Activated naive CD8-positive, alpha-beta T cell treated with anti-CD3 and anti-CD28 coated beads for 36 hours (primary cell): ENCODE measurements around the gene MEGF11. TPM values are rescaled to one million over a fixed set of nuclear protein-coding genes. Genes with fewer than 3 reads are reported as not detected.

Experiments
- DNase-seq: peaks from one replicate; pipeline ENCODE4 v3.0.0; 2021
- H3K27ac Mint-ChIP-seq: one replicate; pipeline ENCODE4 v1.8.0; 2022; ENCODE audit warnings: mild to moderate bottlenecking, moderate library complexity, mixed read lengths
- H3K27me3 Mint-ChIP-seq: one replicate; pipeline ENCODE4 v1.8.0; 2022; ENCODE audit warnings: mild to moderate bottlenecking, mixed read lengths
- H3K36me3 Mint-ChIP-seq: one replicate; pipeline ENCODE4 v1.8.0; 2021; ENCODE audit warnings: mild to moderate bottlenecking, mixed read lengths
- H3K4me1 Mint-ChIP-seq: one replicate; pipeline ENCODE4 v1.8.0; 2021; ENCODE audit warnings: mixed read lengths
- H3K4me3 Mint-ChIP-seq: one replicate; pipeline ENCODE4 v1.8.0; 2022; ENCODE audit warnings: mild to moderate bottlenecking, moderate library complexity, mixed read lengths
- H3K9me3 Mint-ChIP-seq: one replicate; pipeline ENCODE4 v1.8.0; 2022; ENCODE audit warnings: mixed read lengths
- total RNA-seq, 2 experiments: library from RNA; stranded (reverse); gene quantifications; one replicate each; pipeline ENCODE4 v1.2.3, GENCODE V29; 2021

The MEGF11 gene
- total RNA-seq, 2 experiments from 2014 or later, result not detected

DNA sequence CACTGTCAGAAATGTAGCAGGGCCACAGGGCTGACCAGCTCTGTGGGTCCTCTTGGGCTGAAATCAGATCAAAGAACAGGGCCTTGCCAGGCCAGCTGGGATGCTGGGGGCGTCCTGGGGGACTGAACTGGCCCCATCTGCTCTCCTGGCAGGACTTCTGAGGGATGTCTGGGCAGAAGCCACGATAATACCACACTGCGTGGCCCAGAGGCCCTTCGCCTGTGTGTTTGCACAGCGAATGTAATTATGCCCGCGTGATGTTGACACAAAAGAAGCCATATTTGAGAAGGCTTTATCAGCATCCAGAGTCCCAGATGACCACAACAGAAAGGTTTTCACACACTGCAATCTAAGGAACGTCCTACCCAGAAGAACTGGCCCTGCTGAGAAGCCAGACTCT lies 210.3 kb downstream of the MEGF11 start:
- H3K4me3 Mint-ChIP-seq, result no peak overlapping the region
- H3K4me1 Mint-ChIP-seq, result no peaks in the 10 kb centered on the region
- no peaks in the 10 kb centered on the region for H3K9me3 Mint-ChIP-seq
- H3K36me3 Mint-ChIP-seq, result no peaks in the 10 kb centered on the region
- DNase-seq, result no peak
- H3K27me3 Mint-ChIP-seq, result peaks cover 26% of the 10 kb centered on the region
- H3K27ac Mint-ChIP-seq, result no peak overlapping the region

DNA sequence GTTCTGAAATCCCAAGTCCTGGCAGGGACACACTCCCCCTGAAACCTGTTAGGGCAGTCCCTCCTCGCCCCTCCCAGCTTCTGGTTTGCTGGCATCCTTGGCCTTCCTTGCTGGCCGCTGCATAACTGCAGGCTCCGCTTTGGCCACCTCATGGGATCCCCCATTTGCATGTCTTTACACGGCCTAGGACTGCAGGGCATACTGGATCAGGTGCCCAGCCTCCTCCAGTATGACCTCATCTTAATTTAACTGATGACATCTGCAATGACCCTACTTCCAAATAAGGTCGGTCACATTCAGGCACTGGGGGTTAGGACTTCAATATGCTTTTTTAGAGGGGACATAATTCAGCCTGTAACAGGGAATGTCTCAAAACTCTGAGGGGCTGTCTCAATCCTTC lies 210.9 kb downstream of the MEGF11 start:
- Mint-ChIP-seq H3K27ac (no peak overlapping the region), H3K4me3 (no peak overlapping the region), H3K27me3 (peaks cover 29% of the 10 kb centered on the region), H3K4me1 (no peaks in the 10 kb centered on the region), H3K9me3 (no peaks in the 10 kb centered on the region), H3K36me3 (no peaks in the 10 kb centered on the region)
- DNase-seq, result no peak

DNA sequence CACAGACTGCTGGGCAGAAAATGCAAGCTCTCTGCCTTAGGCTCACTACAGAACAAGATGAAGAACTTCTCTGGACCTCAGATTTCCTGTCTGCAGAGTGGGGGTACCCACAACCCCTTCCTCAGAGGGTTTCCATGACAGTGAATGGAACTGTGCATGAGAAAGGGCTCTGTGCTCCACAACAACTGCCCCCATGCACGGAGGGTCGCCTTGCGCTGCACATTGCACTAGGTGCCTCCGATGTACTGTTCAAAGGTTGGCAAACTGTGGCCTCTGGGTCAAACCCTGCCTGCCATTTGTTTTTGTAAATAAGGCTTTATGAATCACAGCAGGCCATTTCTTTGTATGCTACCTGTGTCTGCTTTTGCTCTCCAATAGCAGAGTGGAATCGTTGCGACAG lies 212.3 kb downstream of the MEGF11 start:
- Mint-ChIP-seq H3K9me3 (no peaks in the 10 kb centered on the region), H3K27me3 (peaks cover 33% of the 10 kb centered on the region), H3K27ac (no peak overlapping the region), H3K4me1 (no peaks in the 10 kb centered on the region), H3K36me3 (no peaks in the 10 kb centered on the region), H3K4me3 (no peak overlapping the region)
- DNase-seq, result no peak

DNA sequence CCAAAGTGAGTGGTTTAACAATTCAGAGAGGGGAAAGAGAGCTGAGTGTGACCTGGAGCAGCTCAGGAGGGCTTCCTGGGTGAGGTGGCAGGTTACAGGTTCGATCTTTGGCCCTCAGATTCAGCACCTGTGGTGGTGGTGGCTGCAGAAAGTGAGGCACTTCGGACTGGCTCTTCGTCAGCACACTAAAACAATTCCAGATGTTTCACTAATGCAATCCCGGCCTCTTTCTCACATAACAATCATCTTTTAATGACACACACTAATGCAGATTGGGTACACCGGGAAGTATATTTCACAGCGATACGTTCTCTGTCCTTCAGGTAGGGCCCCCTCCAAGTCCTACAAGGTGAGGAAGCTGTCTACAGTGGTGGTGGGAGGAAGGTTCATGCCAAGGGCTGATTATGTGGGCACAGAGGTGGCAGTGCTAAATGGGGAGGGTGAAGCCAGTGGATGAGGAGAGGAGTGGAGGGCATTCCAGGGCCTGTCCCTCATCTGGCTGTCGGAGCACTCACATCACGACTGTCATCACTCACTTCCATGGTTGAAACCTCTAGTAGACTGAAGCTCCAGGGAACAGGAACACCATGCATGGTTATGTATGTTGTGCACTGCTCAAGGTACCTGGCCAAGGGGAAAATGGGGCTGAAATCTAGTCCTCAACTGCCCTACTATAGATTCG lies 213.2 kb downstream of the MEGF11 start:
- Mint-ChIP-seq H3K4me1 (no peaks in the 10 kb centered on the region), H3K27ac (no peak overlapping the region), H3K27me3 (peaks cover 33% of the 10 kb centered on the region), H3K36me3 (no peaks in the 10 kb centered on the region), H3K9me3 (no peaks in the 10 kb centered on the region), H3K4me3 (no peak overlapping the region)
- DNase-seq, result no peak

DNA sequence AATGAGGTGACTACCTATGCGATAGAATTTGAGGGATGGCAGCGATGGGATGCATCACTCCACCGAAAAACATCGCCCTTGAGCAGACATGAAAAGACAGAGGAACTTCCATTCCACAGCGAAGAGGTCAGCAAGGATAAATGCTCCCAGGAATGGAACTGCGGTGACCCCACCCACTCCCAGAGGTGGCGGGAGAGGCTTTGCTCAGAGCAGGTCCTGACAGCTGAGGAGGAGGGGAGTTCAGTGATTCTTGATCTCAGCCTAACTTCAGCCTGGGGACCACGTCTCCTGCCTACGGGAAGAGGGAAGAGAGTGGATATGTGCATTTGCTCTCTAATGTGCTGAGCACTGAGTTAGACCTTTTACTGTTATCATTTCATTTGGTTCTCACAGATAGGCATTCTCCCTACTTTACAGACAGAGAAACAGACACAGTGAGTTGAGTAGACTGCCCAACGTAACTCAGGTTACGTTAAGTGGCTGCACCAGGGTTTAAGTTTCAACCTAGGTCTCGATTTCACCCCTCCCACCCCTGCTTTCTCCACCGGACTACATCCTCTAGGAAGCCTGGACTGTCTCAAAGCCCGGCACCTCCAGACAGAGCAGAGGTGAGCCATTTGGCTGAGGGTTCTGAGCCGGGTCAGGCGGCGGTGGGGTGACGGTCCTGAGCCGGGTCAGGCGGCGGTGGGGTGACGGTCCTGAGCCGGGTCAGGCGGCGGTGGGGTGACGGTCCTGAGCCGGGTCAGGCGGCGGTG lies 214.3 kb downstream of the MEGF11 start:
- no peak for DNase-seq
- Mint-ChIP-seq H3K27me3 (peaks cover 33% of the 10 kb centered on the region), H3K9me3 (no peaks in the 10 kb centered on the region), H3K36me3 (no peaks in the 10 kb centered on the region), H3K4me1 (no peaks in the 10 kb centered on the region), H3K4me3 (no peak overlapping the region), H3K27ac (no peak overlapping the region)

DNA sequence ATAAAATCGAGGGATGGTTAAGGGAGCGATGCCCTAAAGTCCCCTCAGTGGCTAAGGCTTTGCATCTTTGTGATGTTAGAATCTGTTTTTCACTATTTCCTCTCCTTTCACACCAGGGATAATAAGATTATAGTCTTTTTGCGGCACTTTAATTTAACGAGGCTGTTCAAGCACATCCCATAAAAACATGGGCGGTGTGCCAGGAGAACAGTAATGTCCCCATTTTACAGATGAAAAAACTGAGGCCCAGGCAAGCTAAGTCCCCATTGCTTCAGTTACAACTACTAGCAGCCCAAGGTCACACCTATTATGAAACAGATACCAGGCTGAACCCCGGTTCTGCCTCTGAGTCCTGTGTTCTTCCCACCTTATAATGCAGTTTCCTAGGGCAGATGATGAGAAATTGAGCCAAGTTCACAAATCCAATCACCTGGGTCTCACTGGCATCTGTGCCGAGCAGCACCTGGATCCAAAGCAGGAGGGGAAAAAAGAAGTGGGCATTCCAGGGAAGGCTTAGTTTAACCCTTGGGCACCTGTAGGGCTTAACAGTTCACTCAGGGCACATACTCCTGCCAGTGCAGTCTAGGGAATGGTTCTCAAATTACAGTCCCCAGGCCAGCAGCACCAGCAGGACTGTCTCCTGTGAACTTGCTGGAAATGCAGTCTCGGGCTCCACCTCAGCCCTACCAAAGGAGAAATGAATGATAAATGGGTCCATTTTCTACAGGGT lies 215.0 kb downstream of the MEGF11 start:
- Mint-ChIP-seq H3K36me3 (no peaks in the 10 kb centered on the region), H3K9me3 (no peaks in the 10 kb centered on the region), H3K4me3 (no peak overlapping the region), H3K27ac (no peak overlapping the region), H3K27me3 (peaks cover 33% of the 10 kb centered on the region), H3K4me1 (no peaks in the 10 kb centered on the region)
- no peak for DNase-seq

DNA sequence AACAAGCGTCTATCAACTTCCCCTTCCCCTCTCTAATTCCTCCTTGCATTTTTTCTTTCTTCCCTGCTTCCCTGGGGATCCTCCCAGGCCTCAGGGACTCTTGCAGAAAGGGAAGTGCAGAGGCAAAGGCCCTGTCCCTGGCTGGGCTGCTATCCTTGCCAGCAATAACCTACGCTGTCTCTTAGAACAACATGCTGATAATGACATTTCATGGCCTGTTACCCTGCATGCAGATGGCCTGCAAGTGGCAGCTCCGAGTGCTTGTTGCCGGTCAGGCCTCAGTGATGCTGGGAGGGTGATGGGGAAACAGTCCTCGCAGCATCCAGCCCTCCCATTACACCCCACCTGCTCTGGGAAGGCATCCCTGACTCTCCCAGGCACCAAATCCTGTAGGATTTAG lies 216.7 kb downstream of the MEGF11 start:
- H3K9me3 Mint-ChIP-seq, result peaks cover 4% of the 10 kb centered on the region
- no peaks in the 10 kb centered on the region for H3K36me3 Mint-ChIP-seq
- no peak overlapping the region for H3K27ac Mint-ChIP-seq
- H3K4me3 Mint-ChIP-seq, result no peak overlapping the region
- DNase-seq, result no peak
- H3K4me1 Mint-ChIP-seq, result no peaks in the 10 kb centered on the region
- H3K27me3 Mint-ChIP-seq, result peaks cover 33% of the 10 kb centered on the region

DNA sequence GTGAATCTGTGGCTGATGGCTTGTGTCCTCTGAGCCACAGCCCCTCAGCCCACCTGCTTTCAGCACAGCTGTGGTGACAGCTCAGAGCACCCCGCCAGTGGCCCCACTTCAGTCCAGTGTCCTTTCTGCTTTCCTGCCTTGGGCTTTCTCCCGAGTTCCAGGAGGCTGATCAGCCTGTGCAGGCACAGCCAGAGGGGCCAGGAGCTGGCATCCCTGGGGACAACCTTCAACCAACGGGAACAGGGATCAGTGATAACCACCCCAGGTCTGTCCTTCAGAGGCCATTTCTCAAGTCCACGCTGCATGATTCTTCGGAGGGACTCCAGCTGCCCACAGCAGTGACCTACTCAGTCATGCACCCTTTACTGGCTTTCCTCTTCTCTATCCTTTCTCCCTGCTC lies 217.6 kb downstream of the MEGF11 start:
- peaks cover 9% of the 10 kb centered on the region for H3K9me3 Mint-ChIP-seq
- no peak overlapping the region for H3K4me3 Mint-ChIP-seq
- DNase-seq, result no peak
- peaks cover 28% of the 10 kb centered on the region for H3K27me3 Mint-ChIP-seq
- H3K4me1 Mint-ChIP-seq, result no peaks in the 10 kb centered on the region
- no peak overlapping the region for H3K27ac Mint-ChIP-seq
- no peaks in the 10 kb centered on the region for H3K36me3 Mint-ChIP-seq

DNA sequence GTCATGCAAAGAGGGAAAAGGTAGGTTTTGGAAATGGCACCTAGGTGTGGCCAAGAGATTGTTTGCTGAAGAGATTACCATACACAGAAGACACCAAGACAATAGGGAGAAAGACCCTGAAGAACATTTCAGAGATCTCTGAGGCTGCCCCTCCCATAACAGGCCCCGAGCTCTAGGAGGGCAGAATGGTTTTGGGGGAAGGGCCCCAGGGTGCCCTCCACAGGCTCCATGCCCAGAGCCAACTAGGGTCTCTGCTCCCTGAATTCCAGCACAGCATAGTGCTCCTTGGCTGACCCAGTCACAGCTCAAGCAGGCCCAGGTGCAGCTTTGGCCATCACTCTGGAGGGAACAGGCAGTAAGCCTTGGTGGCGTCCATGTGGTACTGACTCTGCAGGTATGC lies 220.4 kb downstream of the MEGF11 start:
- H3K27me3 Mint-ChIP-seq, result peaks cover 5% of the 10 kb centered on the region
- peaks cover 9% of the 10 kb centered on the region for H3K9me3 Mint-ChIP-seq
- H3K4me3 Mint-ChIP-seq, result no peak overlapping the region
- no peak for DNase-seq
- H3K4me1 Mint-ChIP-seq, result no peaks in the 10 kb centered on the region
- no peaks in the 10 kb centered on the region for H3K36me3 Mint-ChIP-seq
- no peak overlapping the region for H3K27ac Mint-ChIP-seq

DNA sequence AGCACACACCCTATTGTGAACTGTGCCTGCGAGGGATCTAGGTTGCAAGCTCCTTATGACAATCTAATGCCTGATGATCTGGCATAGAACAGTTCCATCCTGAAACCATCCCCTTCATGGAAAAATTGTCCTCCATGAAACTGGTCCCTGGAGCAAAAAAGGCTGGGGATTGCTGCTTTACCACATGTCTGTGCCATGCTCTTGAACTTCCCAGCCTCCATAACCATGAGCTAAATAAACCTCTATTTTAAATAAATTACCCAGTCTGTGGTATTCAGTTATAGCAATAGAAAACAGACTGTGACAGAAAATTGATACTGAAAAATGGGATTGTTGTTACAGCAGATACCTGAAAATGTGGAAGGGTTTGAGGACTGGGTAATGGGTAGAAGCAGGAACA lies 221.5 kb downstream of the MEGF11 start:
- Mint-ChIP-seq H3K27me3 (peaks cover 4% of the 10 kb centered on the region), H3K9me3 (peaks cover 9% of the 10 kb centered on the region), H3K4me3 (no peak overlapping the region), H3K27ac (no peak overlapping the region), H3K4me1 (peaks cover 6% of the 10 kb centered on the region), H3K36me3 (no peaks in the 10 kb centered on the region)
- no peak for DNase-seq

DNA sequence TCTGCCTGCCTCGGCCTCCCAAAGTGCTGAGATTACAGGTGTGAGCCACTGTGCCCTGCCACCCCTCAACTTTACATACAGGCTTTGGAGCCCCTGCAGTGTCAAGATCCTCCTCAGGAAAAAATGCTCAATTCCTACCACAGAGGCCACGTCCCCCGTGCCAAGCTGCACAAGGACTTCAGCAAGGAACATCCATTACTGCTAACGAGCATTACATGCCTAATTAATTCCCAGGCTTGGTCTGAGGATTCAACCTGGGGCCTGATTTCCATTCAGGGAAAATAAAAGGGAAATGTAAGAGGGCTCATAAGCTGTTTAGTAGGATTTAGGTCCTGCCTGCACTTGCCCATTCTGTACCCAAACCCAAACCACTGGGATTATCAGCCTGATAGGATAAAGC lies 222.9 kb downstream of the MEGF11 start:
- Mint-ChIP-seq H3K9me3 (peaks cover 9% of the 10 kb centered on the region), H3K27ac (no peak overlapping the region), H3K4me1 (peaks cover 6% of the 10 kb centered on the region), H3K36me3 (no peaks in the 10 kb centered on the region), H3K27me3 (no peaks in the 10 kb centered on the region), H3K4me3 (no peak overlapping the region)
- no peak for DNase-seq

DNA sequence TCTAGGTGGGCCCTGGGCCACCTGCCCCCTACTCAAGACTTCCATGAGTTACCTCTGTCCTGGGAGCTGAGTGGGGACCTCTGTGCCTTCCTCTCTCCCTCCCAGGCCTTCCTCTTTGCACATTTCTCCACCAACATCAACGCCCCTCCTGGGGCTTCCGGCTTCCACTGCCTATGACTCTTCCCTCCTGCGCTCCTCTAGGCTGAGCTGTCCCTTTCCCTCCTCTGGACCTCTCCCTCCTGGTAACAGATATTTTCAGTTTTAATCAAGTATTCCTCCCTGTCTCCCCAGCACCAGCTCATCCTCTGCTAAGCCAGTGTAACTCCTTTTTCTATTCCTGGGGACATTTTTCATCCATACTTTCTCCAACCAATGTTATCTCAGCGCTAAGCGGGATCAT lies 223.9 kb downstream of the MEGF11 start:
- H3K27me3 Mint-ChIP-seq, result no peaks in the 10 kb centered on the region
- H3K4me1 Mint-ChIP-seq, result peaks cover 6% of the 10 kb centered on the region
- peaks cover 9% of the 10 kb centered on the region for H3K9me3 Mint-ChIP-seq
- no peak overlapping the region for H3K27ac Mint-ChIP-seq
- no peak for DNase-seq
- H3K4me3 Mint-ChIP-seq, result no peak overlapping the region
- no peaks in the 10 kb centered on the region for H3K36me3 Mint-ChIP-seq

DNA sequence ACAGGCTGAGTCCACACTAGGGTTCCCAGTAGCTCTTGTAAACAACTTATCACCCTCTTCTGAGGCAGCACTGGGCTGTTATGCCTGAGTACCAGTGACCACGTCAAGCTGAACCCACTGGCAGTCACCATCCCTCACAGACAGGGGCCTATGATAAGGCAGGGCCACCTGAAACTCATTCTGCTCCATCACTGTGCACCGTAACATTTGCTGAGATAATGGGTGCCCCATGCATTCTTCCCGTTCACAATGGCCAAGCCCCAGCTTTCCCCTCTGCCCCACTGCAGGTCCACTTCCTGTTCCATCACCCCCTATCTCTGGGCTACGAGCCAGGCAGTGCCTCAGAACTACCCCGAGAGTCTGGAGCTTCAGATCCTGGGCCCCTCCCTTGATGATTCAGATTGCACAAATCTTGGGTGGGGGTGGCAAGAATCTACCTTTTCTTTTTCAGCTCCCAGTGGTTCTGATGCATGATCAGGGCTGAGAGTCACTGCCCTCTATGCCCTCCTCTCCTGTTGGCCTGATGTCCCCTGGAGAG lies 226.2 kb downstream of the MEGF11 start:
- peaks cover 6% of the 10 kb centered on the region for H3K9me3 Mint-ChIP-seq
- DNase-seq, result no peak
- no peaks in the 10 kb centered on the region for H3K36me3 Mint-ChIP-seq
- H3K4me3 Mint-ChIP-seq, result no peak overlapping the region
- H3K4me1 Mint-ChIP-seq, result peaks cover 6% of the 10 kb centered on the region
- peaks cover 3% of the 10 kb centered on the region for H3K27me3 Mint-ChIP-seq
- no peak overlapping the region for H3K27ac Mint-ChIP-seq

DNA sequence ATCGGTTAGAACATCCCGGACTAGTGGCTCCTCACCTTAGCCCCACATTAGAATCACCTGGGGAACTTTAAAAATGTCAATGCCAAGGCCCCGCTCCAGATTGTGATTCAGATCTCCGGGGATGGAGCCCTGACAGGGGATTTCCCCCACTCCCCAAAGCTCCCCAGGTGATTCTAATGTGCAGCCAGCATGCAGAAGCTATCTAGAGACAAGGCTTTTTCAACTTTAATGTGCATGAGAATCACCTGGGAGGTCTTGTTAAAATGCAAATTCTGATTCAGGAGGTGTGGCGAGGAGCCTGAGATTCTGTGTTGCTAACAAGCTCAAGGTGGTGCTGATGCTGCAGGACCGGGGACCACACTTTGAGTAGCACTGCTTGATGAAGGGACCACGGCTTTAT lies 227.6 kb downstream of the MEGF11 start:
- Mint-ChIP-seq H3K27me3 (peaks cover 3% of the 10 kb centered on the region), H3K36me3 (no peaks in the 10 kb centered on the region), H3K4me1 (peaks cover 6% of the 10 kb centered on the region), H3K4me3 (no peak overlapping the region), H3K9me3 (no peaks in the 10 kb centered on the region), H3K27ac (no peak overlapping the region)
- no peak for DNase-seq

DNA sequence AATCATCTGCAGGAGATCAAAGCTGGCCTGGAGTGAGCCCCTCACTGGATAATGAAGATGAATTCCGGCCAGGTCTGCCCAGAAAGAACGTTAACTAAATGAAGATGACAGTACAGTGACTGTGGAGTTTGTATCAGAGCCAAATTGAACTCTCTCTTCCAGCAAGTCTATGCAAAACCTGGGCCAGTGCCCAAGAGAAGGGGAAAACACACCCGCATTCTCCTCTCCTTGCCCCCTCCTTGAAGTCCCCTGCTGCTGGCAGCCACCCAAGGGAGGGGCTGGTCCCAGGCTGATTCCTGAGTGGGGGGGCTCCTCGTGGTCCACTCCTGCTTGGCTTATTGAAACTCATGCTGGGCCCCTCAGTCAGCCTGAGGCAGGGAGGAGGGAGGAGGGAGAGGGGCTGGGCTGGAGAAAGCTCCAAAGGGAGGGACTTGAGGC lies 228.5 kb downstream of the MEGF11 start:
- Mint-ChIP-seq H3K36me3 (no peaks in the 10 kb centered on the region), H3K27me3 (peaks cover 6% of the 10 kb centered on the region), H3K9me3 (no peaks in the 10 kb centered on the region), H3K4me3 (no peak overlapping the region), H3K27ac (no peak overlapping the region), H3K4me1 (peaks cover 6% of the 10 kb centered on the region)
- DNase-seq, result no peak
